HepG2 (cell line): ENCODE results near the gene LDLRAD3. TPM values are rescaled to one million over a fixed set of nuclear protein-coding genes. Genes with fewer than 3 reads are reported as not detected.

ENCODE experiments used
- CC2D1A ChIP-seq: sonication (generic); formaldehyde crosslinking; IDR thresholded peaks from 2 replicates; pipeline ENCODE4 v1.8.1; 2023; ENCODE audit warnings: mild to moderate bottlenecking, missing genetic modification reagents
- CEBPB ChIP-seq: IDR thresholded peaks from 2 replicates; pipeline ENCODE4 v1.6.1; 2011; ENCODE audit warnings: low read depth, low read length, improper control_type of control experiment, borderline replicate concordance
- DRAP1 ChIP-seq: IDR thresholded peaks from 2 replicates; pipeline ENCODE4 v1.6.1; 2016; ENCODE audit warnings: missing genetic modification reagents, missing compliant biosample characterization
- HHEX ChIP-seq: IDR thresholded peaks from 2 replicates; pipeline ENCODE4 v1.6.1; 2016; ENCODE audit warnings: control low read depth
- LCORL ChIP-seq, 2 experiments: fragments of 450-650 bp in 1 of 2; sonication (generic) in 1 of 2; formaldehyde crosslinking in 1 of 2; IDR thresholded peaks; 2 replicates each; pipeline versions ENCODE4 v1.5.0 to v1.6.1; 2017 to 2020; ENCODE audit warnings: antibody characterized with exemption in 1 of 2, missing genetic modification reagents in 1 of 2
- POGK ChIP-seq: sonication (generic); formaldehyde crosslinking; conservative IDR thresholded peaks from 2 replicates; pipeline ENCODE4 v1.8.0; 2022; ENCODE audit warnings: mild to moderate bottlenecking, moderate library complexity, missing genetic modification reagents
- SOX6 ChIP-seq, 2 experiments: fragments of 450-650 bp in 1 of 2; sonication (generic) in 1 of 2; formaldehyde crosslinking in 1 of 2; IDR thresholded peaks; 2 replicates each; pipeline versions ENCODE4 v1.4.0 to v1.6.1; 2017 to 2020; ENCODE audit warnings: antibody characterized with exemption in 1 of 2, mild to moderate bottlenecking in 1 of 2, missing genetic modification reagents in 1 of 2
- SYNCRIP ChIP-seq: fragments of 200-400 bp; formaldehyde crosslinking; IDR thresholded peaks from 2 replicates; pipeline ENCODE4 v1.6.1; 2018; ENCODE audit warnings: mild to moderate bottlenecking, low read depth, low read length; ENCODE audit not compliant: insufficient read depth
- ZBTB14 ChIP-seq: sonication (generic); formaldehyde crosslinking; IDR thresholded peaks from 2 replicates; pipeline ENCODE4 v1.4.0; 2020; ENCODE audit warnings: missing genetic modification reagents
- ZEB1 ChIP-seq: IDR thresholded peaks from 2 replicates; pipeline ENCODE4 v1.6.1; 2012; ENCODE audit warnings: mild to moderate bottlenecking, low read depth, inconsistent platforms; ENCODE audit not compliant: insufficient replicate concordance
- ZNF335 ChIP-seq: sonication (generic); formaldehyde crosslinking; IDR thresholded peaks from 2 replicates; pipeline ENCODE4 v1.4.0; 2020; ENCODE audit warnings: missing genetic modification reagents
- ZNF33A ChIP-seq: sonication (generic); formaldehyde crosslinking; IDR thresholded peaks from 2 replicates; pipeline ENCODE4 v1.5.1; 2020; ENCODE audit warnings: missing genetic modification reagents, mild to moderate bottlenecking, moderate library complexity, borderline replicate concordance
- ZNF562 ChIP-seq: sonication (generic); formaldehyde crosslinking; IDR thresholded peaks from 2 replicates; pipeline ENCODE4 v1.8.0; 2022; ENCODE audit warnings: missing genetic modification reagents, borderline replicate concordance
- polyA plus RNA-seq, 8 experiments: library from polyadenylated mRNA; depleted of rRNA in 3 of 8; stranded (reverse) in 7 of 8; unstranded in 1 of 8; fragments of >200 nt; fragmentation: Illumina TruSeq in 4 of 8; extraction: Trizol in 4 of 8; gene quantifications; 2 replicates each; pipeline versions ENCODE4 v1.2.1 to v1.2.3, GENCODE V29; 2011 to 2016; ENCODE audit warnings: low read depth in 4 of 8, missing spikeins in 1 of 8, mixed read lengths in 1 of 8; ENCODE audit not compliant: insufficient read depth in 1 of 8
- total RNA-seq, 5 experiments: library from RNA; depleted of rRNA; stranded (reverse); fragments of >200 nt; fragmentation: Illumina TruSeq; extraction: Trizol; gene quantifications; 2 replicates each; pipeline ENCODE4 v1.2.3, GENCODE V29; 2016; ENCODE audit warnings: low read depth in 1 of 5
- TF ChIP-seq, protein P1 (sequence below): IDR thresholded peaks from 2 replicates; pipeline ENCODE4 v1.6.1; 2016; ENCODE audit warnings: low read depth, missing genetic modification reagents, missing compliant biosample characterization
- TF ChIP-seq, protein P2 (sequence below): sonication (generic); formaldehyde crosslinking; IDR thresholded peaks from 2 replicates; pipeline ENCODE4 v1.5.0; 2020; ENCODE audit warnings: mild to moderate bottlenecking, missing genetic modification reagents

Gene LDLRAD3
- total and polyA plus RNA-seq, 2 of the 13 experiments (the other 11 are each of a cell fraction or from before 2014, with no cell fraction given), result 0.50 to 0.60 TPM

DNA sequence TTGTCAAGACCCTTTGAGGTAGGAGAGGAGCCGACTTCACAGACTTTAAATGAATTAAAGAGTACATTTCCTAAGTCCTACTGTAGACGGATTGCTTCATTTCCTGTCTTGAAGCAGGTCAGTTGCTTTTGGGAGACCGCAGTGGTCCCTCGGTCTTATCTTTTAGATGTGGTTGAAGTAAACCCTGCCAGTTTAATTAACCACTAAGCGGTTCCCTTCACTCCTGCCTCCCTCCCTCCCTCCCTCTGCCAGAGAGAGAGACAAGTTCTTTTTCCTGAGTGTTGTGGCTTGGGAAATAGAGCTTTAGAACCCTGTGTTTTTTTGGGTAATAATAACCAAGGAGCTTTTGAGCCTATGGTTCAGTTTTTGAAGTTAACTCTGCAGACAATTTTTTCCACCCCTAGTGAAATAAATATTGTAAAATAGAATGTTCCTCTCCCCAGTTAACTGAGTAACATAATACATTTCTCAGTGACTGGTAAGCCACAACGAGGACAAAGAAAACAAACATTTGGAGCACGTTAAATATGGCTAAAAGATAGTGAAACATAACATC lies 147.5 kb downstream of the LDLRAD3 start (continued):
- TF ChIP-seq, protein P1, sequence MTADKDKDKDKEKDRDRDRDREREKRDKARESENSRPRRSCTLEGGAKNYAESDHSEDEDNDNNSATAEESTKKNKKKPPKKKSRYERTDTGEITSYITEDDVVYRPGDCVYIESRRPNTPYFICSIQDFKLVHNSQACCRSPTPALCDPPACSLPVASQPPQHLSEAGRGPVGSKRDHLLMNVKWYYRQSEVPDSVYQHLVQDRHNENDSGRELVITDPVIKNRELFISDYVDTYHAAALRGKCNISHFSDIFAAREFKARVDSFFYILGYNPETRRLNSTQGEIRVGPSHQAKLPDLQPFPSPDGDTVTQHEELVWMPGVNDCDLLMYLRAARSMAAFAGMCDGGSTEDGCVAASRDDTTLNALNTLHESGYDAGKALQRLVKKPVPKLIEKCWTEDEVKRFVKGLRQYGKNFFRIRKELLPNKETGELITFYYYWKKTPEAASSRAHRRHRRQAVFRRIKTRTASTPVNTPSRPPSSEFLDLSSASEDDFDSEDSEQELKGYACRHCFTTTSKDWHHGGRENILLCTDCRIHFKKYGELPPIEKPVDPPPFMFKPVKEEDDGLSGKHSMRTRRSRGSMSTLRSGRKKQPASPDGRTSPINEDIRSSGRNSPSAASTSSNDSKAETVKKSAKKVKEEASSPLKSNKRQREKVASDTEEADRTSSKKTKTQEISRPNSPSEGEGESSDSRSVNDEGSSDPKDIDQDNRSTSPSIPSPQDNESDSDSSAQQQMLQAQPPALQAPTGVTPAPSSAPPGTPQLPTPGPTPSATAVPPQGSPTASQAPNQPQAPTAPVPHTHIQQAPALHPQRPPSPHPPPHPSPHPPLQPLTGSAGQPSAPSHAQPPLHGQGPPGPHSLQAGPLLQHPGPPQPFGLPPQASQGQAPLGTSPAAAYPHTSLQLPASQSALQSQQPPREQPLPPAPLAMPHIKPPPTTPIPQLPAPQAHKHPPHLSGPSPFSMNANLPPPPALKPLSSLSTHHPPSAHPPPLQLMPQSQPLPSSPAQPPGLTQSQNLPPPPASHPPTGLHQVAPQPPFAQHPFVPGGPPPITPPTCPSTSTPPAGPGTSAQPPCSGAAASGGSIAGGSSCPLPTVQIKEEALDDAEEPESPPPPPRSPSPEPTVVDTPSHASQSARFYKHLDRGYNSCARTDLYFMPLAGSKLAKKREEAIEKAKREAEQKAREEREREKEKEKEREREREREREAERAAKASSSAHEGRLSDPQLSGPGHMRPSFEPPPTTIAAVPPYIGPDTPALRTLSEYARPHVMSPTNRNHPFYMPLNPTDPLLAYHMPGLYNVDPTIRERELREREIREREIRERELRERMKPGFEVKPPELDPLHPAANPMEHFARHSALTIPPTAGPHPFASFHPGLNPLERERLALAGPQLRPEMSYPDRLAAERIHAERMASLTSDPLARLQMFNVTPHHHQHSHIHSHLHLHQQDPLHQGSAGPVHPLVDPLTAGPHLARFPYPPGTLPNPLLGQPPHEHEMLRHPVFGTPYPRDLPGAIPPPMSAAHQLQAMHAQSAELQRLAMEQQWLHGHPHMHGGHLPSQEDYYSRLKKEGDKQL, result no peak
- TF ChIP-seq, protein P2, sequence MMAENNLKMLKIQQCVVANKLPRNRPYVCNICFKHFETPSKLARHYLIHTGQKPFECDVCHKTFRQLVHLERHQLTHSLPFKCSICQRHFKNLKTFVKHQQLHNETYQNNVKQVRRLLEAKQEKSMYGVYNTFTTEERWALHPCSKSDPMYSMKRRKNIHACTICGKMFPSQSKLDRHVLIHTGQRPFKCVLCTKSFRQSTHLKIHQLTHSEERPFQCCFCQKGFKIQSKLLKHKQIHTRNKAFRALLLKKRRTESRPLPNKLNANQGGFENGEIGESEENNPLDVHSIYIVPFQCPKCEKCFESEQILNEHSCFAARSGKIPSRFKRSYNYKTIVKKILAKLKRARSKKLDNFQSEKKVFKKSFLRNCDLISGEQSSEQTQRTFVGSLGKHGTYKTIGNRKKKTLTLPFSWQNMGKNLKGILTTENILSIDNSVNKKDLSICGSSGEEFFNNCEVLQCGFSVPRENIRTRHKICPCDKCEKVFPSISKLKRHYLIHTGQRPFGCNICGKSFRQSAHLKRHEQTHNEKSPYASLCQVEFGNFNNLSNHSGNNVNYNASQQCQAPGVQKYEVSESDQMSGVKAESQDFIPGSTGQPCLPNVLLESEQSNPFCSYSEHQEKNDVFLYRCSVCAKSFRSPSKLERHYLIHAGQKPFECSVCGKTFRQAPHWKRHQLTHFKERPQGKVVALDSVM (CRISPR knock-in tag), result no peak
- TF ChIP-seq ZBTB14 (no peak), SYNCRIP (no peak), ZNF33A (no peak), DRAP1 (no peak), SOX6 (IDR thresholded peaks at IDR 0.05) (no peak), SOX6 (CRISPR knock-in tag; IDR thresholded peaks at IDR 0.05) (no peak), ZNF562 (CRISPR knock-in tag) (no peak), POGK (CRISPR knock-in tag) (no peak), CEBPB (no peak), ZNF335 (CRISPR knock-in tag) (no peak), LCORL (IDR thresholded peaks at IDR 0.05) (no peak), LCORL (CRISPR knock-in tag; IDR thresholded peaks at IDR 0.05) (no peak), CC2D1A (CRISPR knock-in tag) (no peak), ZEB1 (no peak), HHEX (CRISPR knock-in tag) (no peak)
